ENCODE data around the gene BACE2. TPM values are rescaled to one million over a fixed set of nuclear protein-coding genes. Genes with fewer than 3 reads are reported as not detected.

The BACE2 gene
- total RNA-seq, 1 donor from 2014 or later: 82.8 TPM

DNA sequence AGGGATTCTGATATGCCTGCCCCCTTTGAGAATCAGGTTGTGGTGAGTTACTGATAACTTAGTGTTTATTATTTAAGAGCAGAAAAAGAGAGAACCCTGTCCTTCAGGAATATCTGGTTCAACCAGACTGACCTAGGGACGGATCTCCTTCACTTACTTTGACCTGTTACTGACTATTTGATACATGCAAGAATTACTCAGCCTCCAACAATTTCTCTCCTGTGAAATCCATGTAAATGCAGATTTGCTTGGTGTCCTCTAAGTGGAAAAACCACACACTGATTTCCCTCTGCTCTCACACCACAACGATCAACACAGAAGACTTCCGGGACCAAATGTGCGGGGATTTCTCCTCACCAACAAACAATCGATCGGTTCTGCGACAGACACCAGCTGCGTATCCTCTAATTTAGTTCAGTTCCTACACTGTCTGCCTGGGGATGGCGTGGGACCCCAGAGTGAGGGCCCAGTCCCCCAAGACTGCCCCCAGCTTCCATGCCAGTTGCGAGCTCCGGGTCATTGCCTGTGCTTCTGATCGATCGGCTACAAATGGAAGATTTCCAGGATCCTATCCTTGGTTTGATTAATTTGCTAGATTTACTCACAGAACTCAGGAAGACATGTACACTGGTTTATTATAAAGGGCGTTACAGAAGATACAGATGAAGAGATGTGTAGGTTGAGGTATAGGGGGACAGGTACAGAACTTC lies 51.7 kb downstream of the BACE2 start:
- Histone ChIP-seq H3K36me3 (ENCODE audit: control insufficient read depth, insufficient read depth, low read length) (no peaks in the 10 kb centered on the region), H3K27me3 (ENCODE audit: control insufficient read depth, insufficient read depth, low read length) (no peaks in the 10 kb centered on the region), H3K4me3 (ENCODE audit: low read depth, low read length) (no peak overlapping the region)
- TF ChIP-seq, protein P1, sequence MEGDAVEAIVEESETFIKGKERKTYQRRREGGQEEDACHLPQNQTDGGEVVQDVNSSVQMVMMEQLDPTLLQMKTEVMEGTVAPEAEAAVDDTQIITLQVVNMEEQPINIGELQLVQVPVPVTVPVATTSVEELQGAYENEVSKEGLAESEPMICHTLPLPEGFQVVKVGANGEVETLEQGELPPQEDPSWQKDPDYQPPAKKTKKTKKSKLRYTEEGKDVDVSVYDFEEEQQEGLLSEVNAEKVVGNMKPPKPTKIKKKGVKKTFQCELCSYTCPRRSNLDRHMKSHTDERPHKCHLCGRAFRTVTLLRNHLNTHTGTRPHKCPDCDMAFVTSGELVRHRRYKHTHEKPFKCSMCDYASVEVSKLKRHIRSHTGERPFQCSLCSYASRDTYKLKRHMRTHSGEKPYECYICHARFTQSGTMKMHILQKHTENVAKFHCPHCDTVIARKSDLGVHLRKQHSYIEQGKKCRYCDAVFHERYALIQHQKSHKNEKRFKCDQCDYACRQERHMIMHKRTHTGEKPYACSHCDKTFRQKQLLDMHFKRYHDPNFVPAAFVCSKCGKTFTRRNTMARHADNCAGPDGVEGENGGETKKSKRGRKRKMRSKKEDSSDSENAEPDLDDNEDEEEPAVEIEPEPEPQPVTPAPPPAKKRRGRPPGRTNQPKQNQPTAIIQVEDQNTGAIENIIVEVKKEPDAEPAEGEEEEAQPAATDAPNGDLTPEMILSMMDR (IDR thresholded peaks at IDR 0.05; ENCODE audit: insufficient read depth, low read length, poor library complexity, severe bottlenecking): no peak
- no peak for DNase-seq (ENCODE audit: low read depth)

DNA sequence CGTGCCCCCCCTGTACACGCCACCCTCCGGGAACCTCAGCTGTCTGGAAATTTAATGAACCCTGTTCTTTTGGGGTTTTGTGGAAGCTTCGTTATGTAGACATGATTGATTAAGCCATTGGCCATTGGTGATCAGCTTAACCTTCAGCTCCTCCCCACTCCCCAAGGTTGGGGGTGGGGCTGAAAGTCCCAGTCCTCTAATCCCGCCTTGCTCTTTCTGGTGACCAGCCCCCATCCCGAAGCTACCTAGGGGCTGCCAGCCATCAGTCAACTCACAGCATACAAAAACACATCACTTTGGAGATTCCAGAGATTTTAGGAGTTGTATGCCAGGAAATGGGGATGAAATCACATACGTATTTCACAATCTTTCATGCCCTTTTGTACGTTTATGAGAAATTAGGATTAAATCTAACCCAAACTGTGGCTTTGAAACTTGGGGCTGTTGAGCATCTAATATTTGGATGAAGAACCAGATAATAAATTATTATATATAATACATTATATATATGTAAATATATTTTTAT lies 52.3 kb downstream of the BACE2 start:
- TF ChIP-seq, protein P1 (IDR thresholded peaks at IDR 0.05; ENCODE audit: insufficient read depth, low read length, poor library complexity, severe bottlenecking): no peak
- no peaks in the 10 kb centered on the region for H3K36me3 ChIP-seq (ENCODE audit: control insufficient read depth, insufficient read depth, low read length)
- H3K4me3 ChIP-seq (ENCODE audit: low read depth, low read length): no peak overlapping the region
- DNase-seq (ENCODE audit: low read depth): no peak
- no peaks in the 10 kb centered on the region for H3K27me3 ChIP-seq (ENCODE audit: control insufficient read depth, insufficient read depth, low read length)

DNA sequence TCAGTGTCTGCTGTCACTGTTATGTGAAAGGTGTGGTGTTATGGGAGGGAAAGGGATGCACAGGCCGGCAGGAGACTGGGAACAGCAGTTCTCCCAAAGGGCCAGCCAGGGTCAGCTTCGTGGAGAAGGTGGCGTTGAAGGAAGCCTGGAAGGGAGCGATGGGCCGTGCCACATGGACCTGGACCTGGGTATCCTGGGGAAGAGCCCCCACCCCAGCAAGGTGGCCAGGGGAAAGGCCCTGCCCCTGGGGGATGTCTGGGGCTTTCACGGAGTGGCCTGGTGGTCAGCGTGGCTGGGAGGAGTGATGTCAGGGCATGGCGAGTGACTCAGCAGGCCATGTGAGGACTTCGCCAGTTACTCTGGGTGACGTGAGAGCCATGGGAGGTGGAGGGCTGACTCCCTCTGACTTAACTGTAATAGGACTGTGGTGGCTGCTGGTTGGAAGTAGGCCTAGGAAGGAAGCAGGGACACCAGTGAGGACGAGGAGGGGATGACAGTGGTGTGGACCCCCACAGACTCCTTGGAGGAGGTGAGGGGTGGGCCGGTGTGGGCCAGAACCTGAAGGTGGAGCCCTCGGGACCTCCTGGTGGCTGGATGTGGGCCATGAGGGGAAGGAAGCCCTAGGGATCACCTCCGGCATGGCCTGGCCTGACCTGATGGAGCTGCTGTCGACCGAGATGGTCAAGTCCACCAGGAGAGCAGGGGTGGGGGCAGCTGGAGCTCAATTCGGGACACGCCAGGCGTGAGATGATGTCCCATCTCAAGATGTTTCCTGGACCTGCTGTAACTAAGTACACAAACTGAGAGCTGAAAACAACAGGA lies 54.5 kb downstream of the BACE2 start:
- Histone ChIP-seq H3K36me3 (ENCODE audit: control insufficient read depth, insufficient read depth, low read length) (no peaks in the 10 kb centered on the region), H3K27me3 (ENCODE audit: control insufficient read depth, insufficient read depth, low read length) (no peaks in the 10 kb centered on the region), H3K4me3 (ENCODE audit: low read depth, low read length) (no peak overlapping the region)
- TF ChIP-seq, protein P1 (IDR thresholded peaks at IDR 0.05; ENCODE audit: insufficient read depth, low read length, poor library complexity, severe bottlenecking): no peak
- no peak for DNase-seq (ENCODE audit: low read depth)

DNA sequence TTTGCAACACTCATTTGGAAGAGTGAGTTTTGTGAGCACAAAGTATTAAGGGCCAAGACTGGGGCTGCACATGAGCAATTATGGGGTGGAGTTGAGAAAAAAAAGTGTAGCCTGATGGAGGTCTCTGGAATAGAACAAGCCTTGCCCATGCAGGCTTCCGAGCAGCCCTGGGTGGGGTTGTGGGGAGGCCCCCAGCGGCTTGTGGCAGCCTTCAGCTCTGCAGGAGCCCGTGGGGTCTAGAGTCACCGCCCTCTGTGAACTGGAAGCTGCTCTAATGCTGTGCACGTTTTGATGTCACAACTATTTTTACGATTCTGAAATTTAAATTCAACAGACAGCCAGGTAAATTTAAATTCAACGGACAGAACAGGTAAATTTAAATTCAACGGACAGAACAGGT lies 58.9 kb downstream of the BACE2 start:
- Histone ChIP-seq H3K27me3 (ENCODE audit: control insufficient read depth, insufficient read depth, low read length) (no peaks in the 10 kb centered on the region), H3K36me3 (ENCODE audit: control insufficient read depth, insufficient read depth, low read length) (no peaks in the 10 kb centered on the region), H3K4me3 (ENCODE audit: low read depth, low read length) (no peak overlapping the region)
- no peak for DNase-seq (ENCODE audit: low read depth)
- TF ChIP-seq, protein P1 (IDR thresholded peaks at IDR 0.05; ENCODE audit: insufficient read depth, low read length, poor library complexity, severe bottlenecking): no peak

DNA sequence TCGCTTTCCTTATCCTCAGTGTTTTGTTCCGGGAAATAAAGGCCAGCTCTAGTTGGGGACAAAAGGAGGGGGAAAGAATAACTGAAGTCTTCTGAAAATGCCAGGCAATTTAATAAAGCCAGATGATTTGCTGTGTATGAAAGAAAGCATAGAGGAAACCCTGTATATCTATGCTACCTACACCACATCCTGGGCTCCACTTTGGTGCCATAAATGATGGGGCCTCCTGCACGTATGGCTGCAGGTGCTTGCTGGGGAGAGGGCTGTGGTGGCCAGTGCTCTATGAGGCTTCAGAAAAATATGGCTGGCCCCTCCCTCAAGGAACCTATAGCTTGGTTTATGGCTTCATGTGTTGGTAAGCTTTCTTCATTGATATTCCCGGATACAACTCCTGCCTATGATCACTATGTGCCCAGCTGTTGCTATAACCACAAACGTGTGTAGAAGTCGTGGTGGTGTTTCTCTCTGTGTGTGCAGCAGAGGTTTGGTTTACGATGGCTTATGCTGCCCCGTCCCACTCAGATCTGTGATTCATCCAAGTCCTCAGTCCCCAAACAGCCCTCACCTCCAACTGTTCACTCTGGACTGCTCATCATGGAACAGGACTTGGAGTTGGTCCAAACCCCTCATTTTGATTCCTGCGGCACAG lies 59.5 kb downstream of the BACE2 start:
- Histone ChIP-seq H3K4me3 (ENCODE audit: low read depth, low read length) (no peak overlapping the region), H3K27me3 (ENCODE audit: control insufficient read depth, insufficient read depth, low read length) (no peaks in the 10 kb centered on the region), H3K36me3 (ENCODE audit: control insufficient read depth, insufficient read depth, low read length) (no peaks in the 10 kb centered on the region)
- DNase-seq (ENCODE audit: low read depth): no peak
- TF ChIP-seq, protein P1 (IDR thresholded peaks at IDR 0.05; ENCODE audit: insufficient read depth, low read length, poor library complexity, severe bottlenecking): no peak

Measured in kidney epithelial cell (primary cell).